Measurements from ENCODE around the gene CYSRT1.

The CYSRT1 gene

DNA sequence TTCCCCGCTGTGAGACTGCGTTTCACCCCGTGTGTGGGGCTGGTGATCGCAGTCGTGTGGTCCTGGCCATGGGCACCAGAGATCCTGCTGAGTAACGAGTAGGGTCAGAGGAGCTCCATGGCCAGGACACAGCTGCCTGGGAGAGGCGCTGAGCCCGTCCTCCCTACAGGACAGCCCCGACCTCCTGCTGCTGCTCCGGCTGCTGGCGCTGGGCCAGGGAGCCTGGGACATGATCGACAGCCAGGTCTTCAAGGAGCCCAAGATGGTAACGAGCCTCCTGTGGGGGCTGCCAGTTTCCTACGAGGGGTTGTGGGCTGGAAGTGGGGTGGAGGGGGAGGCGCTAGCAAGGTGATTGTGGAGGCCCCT is 41.2 kb downstream of the CYSRT1 start:
- Mint-ChIP-seq H3K4me3 (no peak overlapping the region), H3K4me1 (ENCODE audit: low read depth) (peaks cover 3% of the 10 kb centered on the region), H3K36me3 (ENCODE audit: low read depth) (peaks cover 19% of the 10 kb centered on the region), H3K27ac (no peak overlapping the region), H3K27me3 (ENCODE audit: low read depth) (no peaks in the 10 kb centered on the region), H3K9me3 (no peaks in the 10 kb centered on the region)

DNA sequence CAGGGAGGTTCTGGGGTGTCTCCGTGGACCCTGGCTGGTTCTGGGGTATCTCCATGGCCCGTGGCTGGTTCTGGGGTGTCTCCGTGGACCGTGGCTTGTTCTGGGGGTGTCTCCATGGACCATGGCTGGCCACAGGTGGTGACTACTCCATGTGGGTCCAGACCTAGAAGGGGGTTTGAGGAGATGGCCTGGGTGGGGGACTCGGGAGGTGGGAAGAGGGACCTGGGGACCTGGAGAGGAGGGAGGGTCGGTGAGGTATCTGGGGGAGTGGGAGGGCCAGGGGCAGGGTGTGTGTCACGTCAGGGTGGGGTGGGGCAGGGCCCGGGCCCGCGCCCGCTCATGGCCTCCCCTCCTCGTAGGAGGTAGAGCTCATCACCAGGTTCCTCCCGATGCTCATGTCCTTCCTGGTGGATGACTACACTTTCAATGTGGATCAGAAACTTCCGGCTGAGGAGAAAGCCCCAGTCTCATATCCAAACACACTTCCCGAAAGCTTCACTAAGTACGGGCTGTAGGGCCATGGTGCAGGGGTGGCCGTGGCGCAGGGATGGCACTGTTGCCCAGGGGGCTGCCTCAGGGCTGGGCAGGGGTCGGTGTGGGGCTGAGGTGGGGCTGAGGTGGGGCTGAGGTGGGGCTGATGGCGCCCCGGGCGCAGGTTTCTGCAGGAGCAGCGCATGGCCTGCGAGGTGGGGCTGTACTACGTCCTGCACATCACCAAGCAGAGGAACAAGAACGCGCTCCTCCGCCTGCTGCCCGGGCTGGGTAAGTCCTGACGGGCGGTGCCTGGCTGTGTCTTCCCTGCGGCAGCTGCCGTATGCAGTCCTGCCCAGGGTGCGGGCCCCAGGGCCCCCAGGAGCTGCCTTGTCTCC is 41.8 kb downstream of the CYSRT1 start:
- peaks cover 7% of the 10 kb centered on the region for H3K4me1 Mint-ChIP-seq (ENCODE audit: low read depth)

DNA sequence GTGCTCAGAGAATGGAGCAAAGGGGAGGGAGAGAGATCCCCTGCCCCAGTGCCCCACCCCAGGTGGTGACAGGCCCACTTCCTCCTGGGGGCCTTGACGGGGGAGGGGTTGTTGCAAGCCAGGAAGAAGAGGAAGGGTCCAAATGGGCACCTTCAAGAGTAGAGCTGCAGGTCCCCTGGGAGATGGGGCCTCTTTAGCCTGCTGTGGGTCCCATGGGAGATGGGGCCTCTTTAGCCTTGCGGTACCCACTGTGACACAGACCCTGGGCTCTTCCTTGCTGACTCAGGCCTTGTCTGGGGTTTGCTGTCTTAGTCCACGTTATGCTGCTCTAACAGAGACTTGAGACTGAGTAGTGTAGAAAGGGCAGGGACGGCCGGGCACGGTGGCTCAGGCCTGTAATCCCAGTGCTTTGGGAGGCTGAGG is 43.0 kb downstream of the CYSRT1 start:
- Mint-ChIP-seq H3K27me3 (ENCODE audit: low read depth) (no peaks in the 10 kb centered on the region), H3K9me3 (no peaks in the 10 kb centered on the region), H3K27ac (no peak overlapping the region), H3K4me1 (ENCODE audit: low read depth) (peaks cover 7% of the 10 kb centered on the region), H3K36me3 (ENCODE audit: low read depth) (peaks cover 21% of the 10 kb centered on the region), H3K4me3 (no peak overlapping the region)

More for the DNA sequence above, 41.8 kb downstream of the CYSRT1 start:
- no peaks in the 10 kb centered on the region for H3K27me3 Mint-ChIP-seq (ENCODE audit: low read depth)
- H3K9me3 Mint-ChIP-seq: no peaks in the 10 kb centered on the region
- H3K4me3 Mint-ChIP-seq: no peak overlapping the region
- peaks cover 21% of the 10 kb centered on the region for H3K36me3 Mint-ChIP-seq (ENCODE audit: low read depth)
- no peak overlapping the region for H3K27ac Mint-ChIP-seq

DNA sequence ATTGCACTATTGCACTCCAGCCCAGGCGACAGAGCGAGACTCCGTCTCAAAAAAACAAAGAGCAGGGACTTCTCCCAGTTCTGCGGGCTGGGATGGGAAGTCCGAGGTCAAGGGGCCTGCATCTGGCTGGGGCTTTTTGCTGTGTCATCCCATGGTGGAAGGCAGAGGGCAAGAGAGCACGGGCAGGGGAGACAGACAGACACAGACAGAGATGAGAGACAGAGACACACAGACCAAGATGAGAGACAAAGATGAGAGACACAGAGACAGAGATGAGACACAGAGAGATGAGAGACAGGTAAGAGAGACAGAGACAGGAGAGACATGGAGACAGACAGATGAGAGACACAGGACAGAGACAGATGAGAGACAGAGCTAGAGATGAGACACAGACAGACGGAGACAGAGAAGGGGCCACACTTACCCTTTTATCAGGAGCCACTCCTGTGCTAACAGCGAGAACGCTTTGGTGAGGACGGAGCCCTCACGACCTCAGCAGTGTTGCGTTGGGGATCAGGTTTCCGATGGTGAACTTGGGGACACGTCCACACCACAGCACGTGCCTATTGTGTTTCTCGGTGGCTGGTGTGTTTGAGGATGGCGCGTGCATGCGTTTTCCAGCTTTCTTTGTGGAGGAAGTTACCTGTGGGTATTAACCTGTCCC is 43.7 kb downstream of the CYSRT1 start:
- peak overlapping the region; percentile 4 for H3K4me3 Mint-ChIP-seq
- H3K9me3 Mint-ChIP-seq: no peaks in the 10 kb centered on the region
- no peaks in the 10 kb centered on the region for H3K27me3 Mint-ChIP-seq (ENCODE audit: low read depth)
- peaks cover 25% of the 10 kb centered on the region for H3K36me3 Mint-ChIP-seq (ENCODE audit: low read depth)
- no peak overlapping the region for H3K27ac Mint-ChIP-seq
- peaks cover 7% of the 10 kb centered on the region for H3K4me1 Mint-ChIP-seq (ENCODE audit: low read depth)

DNA sequence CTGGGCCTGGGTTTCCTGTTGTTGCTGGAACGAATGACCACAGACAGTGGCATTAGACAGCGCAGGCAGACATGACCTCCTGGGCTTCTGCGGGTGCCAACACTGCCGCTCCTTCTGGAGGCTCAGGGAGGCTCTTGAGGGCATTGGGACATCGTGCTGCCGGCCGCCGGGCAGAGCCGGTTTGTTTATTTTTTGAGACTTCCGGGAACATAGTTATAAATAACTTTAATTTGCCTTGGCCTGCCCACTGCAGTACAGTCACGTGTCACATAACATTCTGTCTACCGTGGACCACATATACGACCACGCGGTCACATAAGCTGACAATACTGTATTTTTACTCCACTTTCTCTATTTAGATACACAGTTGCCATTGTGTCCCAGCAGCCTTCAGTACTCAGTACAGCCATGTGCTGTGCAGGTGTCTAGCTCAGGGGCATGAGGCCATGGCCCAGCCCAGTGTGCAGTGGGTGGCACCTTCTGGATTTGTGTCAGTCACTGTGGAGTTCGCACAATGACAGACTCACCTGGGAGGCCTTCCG is 44.3 kb downstream of the CYSRT1 start:
- H3K9me3 Mint-ChIP-seq: no peaks in the 10 kb centered on the region
- H3K4me1 Mint-ChIP-seq (ENCODE audit: low read depth): peaks cover 7% of the 10 kb centered on the region
- no peak overlapping the region for H3K27ac Mint-ChIP-seq
- H3K36me3 Mint-ChIP-seq (ENCODE audit: low read depth): peaks cover 25% of the 10 kb centered on the region
- H3K27me3 Mint-ChIP-seq (ENCODE audit: low read depth): no peaks in the 10 kb centered on the region
- no peak overlapping the region for H3K4me3 Mint-ChIP-seq

DNA sequence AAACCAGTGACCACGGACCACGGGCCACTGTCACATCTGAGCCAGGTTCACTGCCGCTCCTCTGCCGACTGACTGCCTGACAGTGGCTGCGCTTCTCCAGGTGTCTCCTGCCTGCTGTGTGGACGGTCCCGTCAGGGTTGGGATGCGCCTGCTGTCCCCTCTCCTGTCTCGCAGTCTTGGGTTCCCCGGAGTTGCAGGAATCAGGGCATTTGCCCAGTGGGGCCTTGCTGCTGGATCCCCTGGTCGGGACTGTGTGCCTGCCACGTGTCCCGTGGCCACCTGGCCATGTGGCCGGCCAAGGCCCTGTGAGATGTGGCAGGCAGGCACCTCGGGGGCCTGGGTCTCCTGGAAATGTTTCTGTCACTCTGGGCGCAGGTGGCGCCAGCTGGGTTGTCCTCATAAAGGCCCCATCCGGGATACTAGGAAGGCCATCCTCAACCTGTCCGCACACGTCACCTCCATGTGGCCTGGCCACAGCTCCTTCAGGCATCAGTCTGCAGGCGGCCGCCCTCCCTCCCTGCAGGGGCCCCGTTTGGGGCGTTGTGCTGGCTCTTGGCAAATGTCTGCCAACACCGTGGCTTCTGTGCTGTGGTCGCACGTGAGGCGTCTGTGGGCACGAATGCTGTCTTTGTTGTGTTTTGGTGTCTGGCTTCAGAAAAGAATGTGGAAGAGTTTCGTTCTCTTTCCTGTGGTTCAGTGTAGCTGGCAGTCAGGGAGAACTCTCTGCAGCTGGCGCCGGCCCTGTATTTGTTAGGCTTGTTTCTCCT is 46.1 kb downstream of the CYSRT1 start:
- H3K27me3 Mint-ChIP-seq (ENCODE audit: low read depth): no peaks in the 10 kb centered on the region
- H3K4me1 Mint-ChIP-seq (ENCODE audit: low read depth): peaks cover 11% of the 10 kb centered on the region

DNA sequence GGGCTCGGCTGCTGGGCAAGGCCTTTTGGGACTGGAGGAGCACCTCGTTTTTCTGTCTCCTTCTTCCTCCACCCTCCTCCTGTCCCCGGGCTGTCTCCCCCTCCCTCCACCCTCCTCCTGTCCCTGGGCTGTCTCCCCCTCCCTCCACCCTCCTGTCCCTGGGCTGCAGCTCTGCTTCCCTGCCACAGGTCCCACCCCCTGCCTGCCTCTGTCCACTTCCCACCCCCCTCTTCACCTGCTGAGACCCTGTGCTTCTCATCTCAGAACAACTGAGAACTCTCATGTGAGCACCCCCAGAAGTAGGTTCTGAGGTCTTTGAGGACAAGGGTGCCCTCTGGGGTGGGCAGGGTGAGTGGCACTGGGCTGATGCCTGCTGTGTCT is 46.7 kb downstream of the CYSRT1 start:
- Mint-ChIP-seq H3K4me1 (ENCODE audit: low read depth) (peaks cover 12% of the 10 kb centered on the region), H3K36me3 (ENCODE audit: low read depth) (peaks cover 23% of the 10 kb centered on the region), H3K9me3 (no peaks in the 10 kb centered on the region), H3K27me3 (ENCODE audit: low read depth) (no peaks in the 10 kb centered on the region), H3K27ac (peak overlapping the region; percentile 24), H3K4me3 (no peak overlapping the region)

More for the DNA sequence above, 46.1 kb downstream of the CYSRT1 start:
- Mint-ChIP-seq H3K36me3 (ENCODE audit: low read depth) (peaks cover 23% of the 10 kb centered on the region), H3K9me3 (no peaks in the 10 kb centered on the region), H3K27ac (peak overlapping the region; percentile 24), H3K4me3 (no peak overlapping the region)

DNA sequence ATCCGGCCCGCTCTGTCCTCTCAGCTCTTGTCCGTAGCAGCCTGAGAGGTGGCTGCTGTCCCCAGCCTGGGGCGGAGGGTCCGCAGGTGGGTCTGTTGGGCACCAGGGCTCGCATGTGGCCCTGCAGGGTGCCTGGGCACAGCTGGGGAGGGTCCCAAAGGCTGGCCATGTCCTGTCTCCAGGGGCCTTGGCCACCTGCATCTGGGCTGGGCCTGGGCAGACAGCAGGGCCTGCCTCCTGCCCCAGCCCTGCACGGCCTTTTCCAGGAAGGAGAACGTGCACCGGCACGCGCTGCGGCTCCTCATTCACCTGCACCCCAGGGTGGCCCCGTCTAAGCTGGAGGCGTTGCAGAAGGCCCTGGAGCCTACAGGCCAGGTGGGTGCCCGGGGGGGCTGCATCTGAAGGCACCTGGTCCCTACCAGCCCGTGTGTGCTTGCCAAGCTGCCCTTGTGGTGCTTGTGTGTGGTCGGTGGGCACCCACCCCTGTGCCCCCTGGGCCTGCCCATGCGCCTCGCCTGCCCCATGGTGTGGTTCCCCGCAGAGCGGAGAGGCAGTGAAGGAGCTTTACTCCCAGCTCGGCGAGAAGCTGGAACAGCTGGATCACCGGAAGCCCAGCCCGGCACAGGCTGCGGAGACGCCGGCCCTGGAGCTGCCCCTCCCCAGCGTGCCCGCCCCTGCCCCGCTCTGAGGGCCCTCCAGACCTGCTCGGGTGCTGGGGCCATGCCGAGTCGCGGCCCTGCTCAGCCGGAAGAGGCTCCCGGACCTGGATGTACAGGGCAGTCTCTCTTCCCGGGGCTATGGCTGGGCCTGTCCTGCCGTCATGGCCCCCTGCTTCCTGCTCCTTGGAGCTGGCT is 47.5 kb downstream of the CYSRT1 start:
- H3K9me3 Mint-ChIP-seq: no peaks in the 10 kb centered on the region
- H3K27me3 Mint-ChIP-seq (ENCODE audit: low read depth): no peaks in the 10 kb centered on the region
- H3K4me3 Mint-ChIP-seq: no peak overlapping the region
- peaks cover 21% of the 10 kb centered on the region for H3K36me3 Mint-ChIP-seq (ENCODE audit: low read depth)
- peaks cover 16% of the 10 kb centered on the region for H3K4me1 Mint-ChIP-seq (ENCODE audit: low read depth)
- no peak overlapping the region for H3K27ac Mint-ChIP-seq

DNA sequence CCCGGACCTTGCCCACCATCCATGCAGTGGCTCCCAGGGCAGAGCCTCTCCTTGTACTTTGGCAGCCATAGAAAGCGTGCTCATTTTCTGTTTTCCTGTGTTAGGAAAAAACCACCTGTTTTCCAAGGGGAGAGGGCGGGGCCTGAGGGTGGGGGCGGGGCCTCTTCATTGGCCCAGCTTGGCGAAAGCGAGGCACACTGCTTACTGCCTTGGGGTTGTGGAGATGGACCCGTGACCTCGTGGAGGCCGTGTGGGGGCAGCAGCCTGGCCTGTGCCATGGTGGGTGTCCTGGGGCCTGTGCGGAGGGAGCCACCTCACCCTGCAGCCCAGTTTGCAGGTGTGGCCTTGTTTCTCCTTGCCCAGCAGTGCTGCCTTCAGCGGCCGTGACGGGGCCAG is 48.1 kb downstream of the CYSRT1 start:
- no peak overlapping the region for H3K4me3 Mint-ChIP-seq
- no peaks in the 10 kb centered on the region for H3K27me3 Mint-ChIP-seq (ENCODE audit: low read depth)
- H3K27ac Mint-ChIP-seq: no peak overlapping the region
- peaks cover 18% of the 10 kb centered on the region for H3K36me3 Mint-ChIP-seq (ENCODE audit: low read depth)
- no peaks in the 10 kb centered on the region for H3K9me3 Mint-ChIP-seq
- peaks cover 16% of the 10 kb centered on the region for H3K4me1 Mint-ChIP-seq (ENCODE audit: low read depth)

DNA sequence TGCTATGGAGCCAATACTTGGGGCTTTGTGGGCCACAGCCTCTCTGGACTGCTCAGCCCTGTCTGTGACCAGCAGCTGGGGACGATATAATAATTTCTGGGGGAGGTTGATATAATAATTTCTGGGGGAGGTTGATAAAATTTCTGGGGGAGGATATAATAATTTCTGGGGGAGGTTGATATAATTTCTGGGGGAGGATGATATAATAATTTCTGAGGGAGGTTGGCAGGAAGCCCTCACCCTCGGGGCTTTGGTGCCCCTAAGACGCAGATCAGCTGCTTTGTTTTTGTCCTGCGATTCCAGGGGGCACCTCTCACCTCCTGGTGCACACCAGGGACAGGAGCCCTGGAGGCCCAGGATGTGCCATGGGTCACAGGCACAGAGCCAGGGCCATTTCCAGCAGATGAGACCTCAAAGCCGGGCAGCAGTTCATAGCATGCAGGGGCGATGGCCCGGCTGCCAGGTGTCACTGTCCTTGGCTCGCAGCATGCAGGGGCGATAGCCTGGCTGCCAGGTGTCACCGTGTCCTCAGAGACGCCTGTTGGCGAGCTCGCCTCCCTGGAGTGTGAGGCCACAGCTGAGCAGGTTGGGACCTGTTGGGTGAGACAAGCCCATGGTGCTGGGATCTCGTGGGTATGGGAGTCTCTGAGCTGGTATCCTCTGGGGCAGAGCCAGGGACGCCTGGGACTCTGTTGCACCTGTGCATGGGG is 48.8 kb downstream of the CYSRT1 start:
- H3K27me3 Mint-ChIP-seq (ENCODE audit: low read depth): no peaks in the 10 kb centered on the region
- H3K4me3 Mint-ChIP-seq: no peak overlapping the region
- H3K9me3 Mint-ChIP-seq: no peaks in the 10 kb centered on the region
- peaks cover 14% of the 10 kb centered on the region for H3K36me3 Mint-ChIP-seq (ENCODE audit: low read depth)
- peaks cover 13% of the 10 kb centered on the region for H3K4me1 Mint-ChIP-seq (ENCODE audit: low read depth)
- H3K27ac Mint-ChIP-seq: no peak overlapping the region

DNA sequence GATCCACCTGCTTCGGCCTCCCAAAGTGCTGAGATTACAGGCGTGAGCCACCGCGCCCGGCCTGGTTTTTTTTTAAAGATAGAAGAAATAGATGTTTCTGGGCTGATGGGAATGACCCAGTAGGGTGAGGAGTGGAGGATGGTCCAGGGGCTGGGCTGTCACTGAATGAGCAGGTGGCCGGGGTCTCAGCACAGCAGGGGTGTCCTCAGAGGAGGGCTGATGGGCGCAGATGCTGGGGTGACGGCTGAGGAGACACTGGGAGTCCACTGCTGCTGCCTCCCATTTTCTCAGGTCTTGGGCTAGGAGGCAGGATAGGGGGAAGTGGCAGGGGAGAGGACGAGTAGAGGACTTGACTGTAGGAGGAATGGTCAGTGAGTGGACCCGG is 50.2 kb downstream of the CYSRT1 start:
- Mint-ChIP-seq H3K4me1 (ENCODE audit: low read depth) (peaks cover 13% of the 10 kb centered on the region), H3K4me3 (no peak overlapping the region), H3K27me3 (ENCODE audit: low read depth) (no peaks in the 10 kb centered on the region), H3K9me3 (no peaks in the 10 kb centered on the region), H3K36me3 (ENCODE audit: low read depth) (peaks cover 6% of the 10 kb centered on the region), H3K27ac (no peak overlapping the region)

Data from T-helper 1 cell treated with Interleukin-12 subunit alpha and Interleukin-12 subunit beta and Interleukin-4 antibody, amounts not matched to agents 30 μg/mL and 1 μg/mL, for 36 hours (primary cell).